GM19468 (cell line): Measurements from ENCODE around the gene F7.
"Not testable (repeated sequence)": the region's sequence is repeated elsewhere in the genome, so short reads cannot be mapped to it uniquely, and the experiment has no call there.

ENCODE experiments used
- ATAC-seq: cut with Tn5 transposase; IDR thresholded peaks from one replicate; pipeline ENCODE4 v1.9.1; 2021; ENCODE audit warnings: mild to moderate bottlenecking, moderate library complexity, moderate number of reproducible peaks; ENCODE audit not compliant: unreplicated experiment; ENCODE audit errors: extremely low read depth

Gene F7

GRCh38 chr13:113069861-113070805 is 35.5 kb upstream of the F7 start:
- ATAC-seq = no peak

- no peak for ATAC-seq
These were observed 34.7 kb upstream of the F7 start for GRCh38 chr13:113070855-113071254.

DNA sequence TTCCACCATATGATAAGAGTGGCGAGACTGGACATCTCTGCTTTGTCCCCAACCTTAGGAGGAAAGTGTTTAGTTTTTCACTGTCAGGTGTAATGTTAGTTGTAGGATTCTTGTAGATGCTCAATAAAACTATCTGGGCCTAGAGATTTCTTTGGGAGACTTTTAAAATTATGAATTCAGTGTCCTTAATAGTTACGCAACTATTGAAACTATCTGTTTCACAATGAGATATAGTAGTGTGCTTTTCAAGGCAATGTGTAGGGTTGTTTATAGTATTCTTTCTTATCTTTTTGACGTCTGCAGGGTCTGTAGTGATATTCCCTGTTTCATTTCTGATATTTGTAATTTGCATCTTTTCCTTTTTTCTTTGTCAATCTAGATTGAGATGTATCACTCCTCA is 33.2 kb upstream of the F7 start:
- no peak for ATAC-seq

GRCh38 chr13:113073942-113074341 is 31.6 kb upstream of the F7 start:
- no peak for ATAC-seq

GRCh38 chr13:113074401-113074800 is 31.2 kb upstream of the F7 start:
- no peak for ATAC-seq

DNA sequence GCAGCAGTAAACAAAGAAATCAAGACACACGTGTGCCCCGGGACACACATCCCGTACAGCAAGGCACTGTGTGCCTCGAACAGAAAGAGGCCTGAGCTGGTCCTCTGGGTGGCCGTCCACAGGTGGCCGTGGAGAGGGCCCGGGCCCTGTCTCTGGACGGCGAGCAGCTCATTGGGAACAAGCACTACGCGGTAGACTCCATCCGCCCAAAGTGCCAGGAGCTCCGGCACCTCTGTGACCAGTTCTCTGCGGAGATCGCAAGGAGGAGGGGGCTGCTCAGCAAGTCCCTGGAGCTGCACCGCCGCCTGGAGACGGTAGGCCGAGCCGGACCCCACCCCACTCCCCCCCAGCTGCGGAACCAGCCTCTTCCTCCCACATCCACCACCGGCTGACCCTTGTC is 30.7 kb upstream of the F7 start:
- no peak for ATAC-seq

DNA sequence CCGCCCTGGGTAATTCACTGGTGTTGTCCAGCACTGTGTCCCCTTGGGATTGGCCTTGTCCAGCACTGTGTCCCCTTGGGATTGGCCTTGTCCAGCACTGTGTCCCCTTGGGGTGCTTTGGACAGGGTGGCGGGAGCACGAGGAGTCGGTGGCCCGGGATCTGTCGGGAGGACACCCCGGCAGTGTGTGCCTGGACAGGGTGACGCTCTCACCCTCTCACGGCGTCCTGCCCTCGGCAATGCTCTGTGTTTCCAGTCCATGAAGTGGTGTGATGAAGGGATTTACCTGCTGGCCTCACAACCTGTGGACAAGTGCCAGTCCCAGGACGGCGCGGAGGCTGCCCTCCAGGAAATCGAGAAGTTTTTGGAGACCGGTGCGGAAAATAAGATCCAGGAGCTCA is 29.9 kb upstream of the F7 start:
- ATAC-seq = no peak

DNA sequence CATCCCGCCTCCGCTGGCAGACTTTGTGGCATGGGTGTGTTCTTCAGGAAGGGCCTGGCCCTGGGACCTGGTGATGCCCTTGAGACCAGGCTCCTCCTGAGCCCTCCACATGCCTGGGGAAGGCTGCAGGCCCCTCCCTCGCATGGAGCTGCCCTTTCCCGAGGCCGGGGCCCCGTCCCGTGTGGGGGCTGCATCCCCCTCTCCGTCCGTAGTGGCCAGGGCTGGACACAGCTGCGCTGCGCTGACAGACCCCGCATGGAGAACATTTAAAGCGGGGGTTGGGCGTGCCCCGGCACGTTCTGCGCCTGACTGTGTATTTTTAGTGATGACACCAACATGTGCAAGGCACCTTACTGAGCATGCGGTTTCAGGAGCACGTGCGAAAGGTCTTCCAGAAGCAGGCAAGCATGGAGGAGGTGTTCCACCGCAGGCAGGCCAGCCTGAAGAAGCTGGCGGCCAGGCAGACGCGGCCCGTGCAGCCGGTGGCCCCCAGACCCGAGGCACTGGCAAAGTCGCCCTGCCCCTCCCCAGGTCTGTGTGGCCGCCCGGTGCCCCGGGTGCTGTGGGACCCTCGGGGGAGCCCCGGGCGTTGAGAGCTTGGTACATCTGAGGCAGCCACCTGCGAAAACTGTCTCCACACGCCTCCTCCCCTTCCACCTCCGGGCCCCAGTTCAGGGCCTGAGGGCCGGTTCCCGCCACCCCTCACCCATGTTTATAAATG is 28.8 kb upstream of the F7 start:
- ATAC-seq = no peak

- no peak for ATAC-seq
These were observed 28.0 kb upstream of the F7 start for GRCh38 chr13:113077566-113077952.

- no peak for ATAC-seq
These were observed 27.4 kb upstream of the F7 start for GRCh38 chr13:113077953-113078901.

- no peak for ATAC-seq
These were observed 26.4 kb upstream of the F7 start for GRCh38 chr13:113078902-113079780.

DNA sequence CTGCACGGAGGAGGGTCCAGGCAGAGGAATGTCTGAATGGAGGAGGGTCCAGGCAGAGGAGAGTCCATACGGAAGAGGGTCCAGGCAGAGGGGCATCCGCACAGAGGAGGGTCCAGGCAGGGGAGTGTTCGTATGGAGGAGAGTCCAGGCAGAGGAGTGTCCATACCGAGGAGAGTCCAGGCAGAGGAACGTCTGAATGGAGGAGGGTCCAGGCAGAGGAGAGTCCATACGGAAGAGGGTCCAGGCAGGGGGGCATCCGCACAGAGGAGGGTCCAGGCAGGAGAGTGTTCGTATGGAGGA is 25.9 kb upstream of the F7 start:
- ATAC-seq = not testable (repeated sequence)

GRCh38 chr13:113080361-113080831 is 25.2 kb upstream of the F7 start:
- no peak for ATAC-seq

DNA sequence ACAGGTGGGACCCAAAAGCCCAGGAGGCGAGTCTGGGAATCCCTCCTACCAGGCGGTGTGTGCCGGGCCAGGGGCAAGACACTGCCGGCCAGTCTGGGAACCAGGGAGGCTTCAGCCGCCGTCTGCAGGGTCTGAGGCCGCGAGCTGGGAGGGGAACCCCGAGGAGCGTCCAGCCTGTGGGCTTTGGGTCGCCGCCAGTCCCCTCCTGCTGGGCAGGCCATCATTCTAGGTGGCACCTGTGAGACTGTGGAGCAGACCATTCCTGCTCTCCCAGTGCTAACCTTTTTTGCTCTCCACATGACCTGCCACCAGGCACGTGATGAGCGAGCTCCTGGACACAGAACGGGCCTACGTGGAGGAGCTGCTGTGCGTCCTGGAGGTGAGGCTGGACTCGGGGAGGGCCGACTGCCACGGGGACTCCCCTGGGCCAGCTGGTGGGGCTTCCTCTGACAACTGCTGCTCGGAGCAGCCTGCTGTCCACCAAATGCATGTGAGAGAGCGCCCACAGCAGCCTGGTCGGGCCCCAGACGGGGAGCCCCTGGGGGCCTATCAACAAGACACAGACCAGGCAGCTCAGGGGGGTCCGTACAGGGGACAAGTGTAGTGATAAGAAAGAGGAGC is 24.6 kb upstream of the F7 start:
- ATAC-seq = no peak

DNA sequence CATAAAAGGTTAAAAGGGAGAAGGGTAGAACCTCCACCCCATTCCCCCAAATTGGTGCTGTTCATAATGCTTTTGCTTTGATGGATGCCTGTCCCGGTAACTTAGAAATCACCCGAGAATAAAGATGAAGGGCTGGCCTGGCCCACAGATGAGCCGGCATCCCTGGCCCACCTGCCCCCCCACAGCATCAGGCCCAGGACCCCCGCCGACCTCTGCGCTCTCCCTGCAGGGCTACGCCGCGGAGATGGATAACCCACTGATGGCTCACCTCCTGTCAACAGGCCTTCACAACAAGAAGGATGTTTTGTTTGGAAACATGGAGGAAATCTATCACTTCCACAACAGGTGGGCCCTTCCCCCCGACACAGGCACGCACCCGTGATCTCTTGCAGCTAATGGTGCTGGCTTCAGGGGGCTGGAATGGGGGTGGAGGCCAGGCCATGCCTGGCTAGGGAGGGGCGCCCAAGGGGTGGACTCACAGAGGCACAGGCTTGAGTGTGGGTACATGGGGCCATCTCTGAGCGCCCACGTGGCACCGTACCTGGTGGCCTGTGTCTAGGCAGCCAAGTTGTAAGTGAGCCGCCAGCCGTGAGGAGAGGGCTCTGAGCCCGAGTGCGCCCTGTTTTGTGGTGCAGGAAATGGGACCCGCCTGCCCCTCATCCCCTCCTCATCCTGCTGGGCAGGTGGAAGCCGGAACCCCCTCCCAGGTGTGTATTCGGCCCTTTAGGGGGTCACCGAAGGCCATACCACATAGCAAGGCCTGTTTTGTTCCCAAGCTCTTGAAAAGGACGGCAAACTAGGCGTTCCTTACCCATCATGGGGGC is 23.2 kb upstream of the F7 start:
- ATAC-seq = no peak

GRCh38 chr13:113083022-113083373 is 22.6 kb upstream of the F7 start:
- ATAC-seq = no peak

GRCh38 chr13:113083402-113084061 is 22.1 kb upstream of the F7 start:
- ATAC-seq = no peak
